SU-DHL-6 (cell line): ENCODE results near the gene ARMC3.
"Not testable (repeated sequence)": the region's sequence is repeated elsewhere in the genome, so short reads cannot be mapped to it uniquely, and the experiment has no call there.

Source experiments
- H2AFZ ChIP-seq: fragments of 200-600 bp; sonication (generic); 2 replicates; pipeline ENCODE4 v1.6.1; 2014; ENCODE audit warnings: low read depth, mild to moderate bottlenecking, moderate library complexity, mixed read lengths, antibody characterized with exemption, low read length; ENCODE audit not compliant: severe bottlenecking
- H3F3A ChIP-seq: fragments of 200-600 bp; shearing (Covaris generic); 2 replicates; pipeline ENCODE4 v1.6.0; 2016; ENCODE audit warnings: antibody characterized with exemption, mild to moderate bottlenecking; ENCODE audit not compliant: insufficient read depth
- H3K27ac ChIP-seq: fragments of 200-600 bp; sonication (generic); 2 replicates; pipeline ENCODE4 v1.5.1; 2016; ENCODE audit warnings: low read depth, mild to moderate bottlenecking, low read length, moderate library complexity, mixed read lengths
- H3K27me3 ChIP-seq: fragments of 200-600 bp; sonication (generic), shearing (Covaris generic); 2 replicates; pipeline ENCODE4 v1.6.0; 2014; ENCODE audit warnings: mild to moderate bottlenecking, low read length
- H3K36me3 ChIP-seq: fragments of 200-600 bp; sonication (generic); 2 replicates; pipeline ENCODE4 v1.6.1; 2014; ENCODE audit warnings: mild to moderate bottlenecking, low read length, mixed read lengths
- H3K4me2 ChIP-seq: fragments of 300-600, 200-600 bp; shearing (Covaris generic), sonication (generic); 2 replicates; pipeline ENCODE4 v1.6.0; 2014; ENCODE audit warnings: low read length, low read depth, mild to moderate bottlenecking; ENCODE audit not compliant: poor library complexity, severe bottlenecking
- H3K4me3 ChIP-seq: fragments of 200-600 bp; sonication (generic); 2 replicates; pipeline ENCODE4 v1.5.1; 2014; ENCODE audit warnings: antibody characterized with exemption, low read length, mild to moderate bottlenecking, mixed read lengths; ENCODE audit not compliant: insufficient read depth, poor library complexity, severe bottlenecking
- H3K79me2 ChIP-seq: fragments of 200-600 bp; sonication (generic); 2 replicates; pipeline ENCODE4 v1.6.1; 2014; ENCODE audit warnings: mild to moderate bottlenecking, low read length, moderate library complexity; ENCODE audit not compliant: insufficient read depth
- H3K9ac ChIP-seq: fragments of 200-600 bp; sonication (generic); 2 replicates; pipeline ENCODE4 v1.7.0; 2014; ENCODE audit warnings: mild to moderate bottlenecking, low read length
- H3K9me2 ChIP-seq: fragments of 200-600 bp; sonication (generic); replicated peaks from 2 replicates; pipeline ENCODE4 v1.6.1; 2014; ENCODE audit warnings: low read length; ENCODE audit not compliant: insufficient read depth
- H3K9me3 ChIP-seq: fragments of 200-600 bp; sonication (generic); 2 replicates; pipeline ENCODE4 v1.6.1; 2014; ENCODE audit warnings: low read length, mixed read lengths; ENCODE audit not compliant: insufficient read depth
- H4K20me1 ChIP-seq: fragments of 200-600 bp; sonication (generic); 2 replicates; pipeline ENCODE4 v1.6.1; 2014; ENCODE audit warnings: low read depth, mild to moderate bottlenecking, antibody characterized with exemption, low read length, moderate library complexity, mixed read lengths
- EZH2phosphoT487 ChIP-seq: fragments of 200-600 bp; sonication (generic), shearing (Covaris generic); conservative IDR thresholded peaks from 2 replicates; pipeline ENCODE4 v1.6.1; 2018; ENCODE audit warnings: mild to moderate bottlenecking, antibody characterized with exemption, low read length, moderate library complexity, mixed read lengths
- TF ChIP-seq, protein P1 (sequence below): fragments of 200-600 bp; sonication (generic); IDR thresholded peaks from one replicate; pipeline ENCODE4 v1.5.1; 2017; ENCODE audit warnings: antibody characterized with exemption, mild to moderate bottlenecking, low read length, moderate library complexity; ENCODE audit not compliant: insufficient read depth, poor library complexity, severe bottlenecking

The ARMC3 gene

DNA sequence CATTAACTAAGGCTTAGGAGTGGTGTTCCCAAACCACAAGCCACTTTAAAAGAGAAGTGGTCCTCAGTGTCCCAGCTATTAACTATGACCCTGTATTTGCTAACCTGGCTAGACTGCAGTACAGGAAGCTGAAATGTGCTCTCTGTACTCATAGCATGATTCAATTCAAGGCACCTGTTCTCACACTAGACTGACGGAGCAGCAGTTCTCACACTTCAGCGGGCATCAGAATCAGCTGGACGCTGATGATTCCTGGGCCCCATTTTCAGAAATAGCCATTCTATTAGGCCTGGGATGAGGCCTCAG, 143.0 kb downstream of the ARMC3 start:
- no peaks in the 10 kb centered on the region for H3K9me2 ChIP-seq
- no peaks in the 10 kb centered on the region for H4K20me1 ChIP-seq
- H3K9ac ChIP-seq: no peak overlapping the region
- H3K27me3 ChIP-seq: no peaks in the 10 kb centered on the region
- no peaks in the 10 kb centered on the region for H3F3A ChIP-seq
- H3K4me3 ChIP-seq: no peak overlapping the region
- H3K79me2 ChIP-seq: no peaks in the 10 kb centered on the region
- H3K9me3 ChIP-seq: no peaks in the 10 kb centered on the region
- no peak overlapping the region for H3K4me2 ChIP-seq
- TF ChIP-seq EZH2phosphoT487: no peak
- TF ChIP-seq, protein P1, sequence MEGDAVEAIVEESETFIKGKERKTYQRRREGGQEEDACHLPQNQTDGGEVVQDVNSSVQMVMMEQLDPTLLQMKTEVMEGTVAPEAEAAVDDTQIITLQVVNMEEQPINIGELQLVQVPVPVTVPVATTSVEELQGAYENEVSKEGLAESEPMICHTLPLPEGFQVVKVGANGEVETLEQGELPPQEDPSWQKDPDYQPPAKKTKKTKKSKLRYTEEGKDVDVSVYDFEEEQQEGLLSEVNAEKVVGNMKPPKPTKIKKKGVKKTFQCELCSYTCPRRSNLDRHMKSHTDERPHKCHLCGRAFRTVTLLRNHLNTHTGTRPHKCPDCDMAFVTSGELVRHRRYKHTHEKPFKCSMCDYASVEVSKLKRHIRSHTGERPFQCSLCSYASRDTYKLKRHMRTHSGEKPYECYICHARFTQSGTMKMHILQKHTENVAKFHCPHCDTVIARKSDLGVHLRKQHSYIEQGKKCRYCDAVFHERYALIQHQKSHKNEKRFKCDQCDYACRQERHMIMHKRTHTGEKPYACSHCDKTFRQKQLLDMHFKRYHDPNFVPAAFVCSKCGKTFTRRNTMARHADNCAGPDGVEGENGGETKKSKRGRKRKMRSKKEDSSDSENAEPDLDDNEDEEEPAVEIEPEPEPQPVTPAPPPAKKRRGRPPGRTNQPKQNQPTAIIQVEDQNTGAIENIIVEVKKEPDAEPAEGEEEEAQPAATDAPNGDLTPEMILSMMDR: no peak
- no peak overlapping the region for H2AFZ ChIP-seq
- no peaks in the 10 kb centered on the region for H3K36me3 ChIP-seq
- no peak overlapping the region for H3K27ac ChIP-seq

DNA sequence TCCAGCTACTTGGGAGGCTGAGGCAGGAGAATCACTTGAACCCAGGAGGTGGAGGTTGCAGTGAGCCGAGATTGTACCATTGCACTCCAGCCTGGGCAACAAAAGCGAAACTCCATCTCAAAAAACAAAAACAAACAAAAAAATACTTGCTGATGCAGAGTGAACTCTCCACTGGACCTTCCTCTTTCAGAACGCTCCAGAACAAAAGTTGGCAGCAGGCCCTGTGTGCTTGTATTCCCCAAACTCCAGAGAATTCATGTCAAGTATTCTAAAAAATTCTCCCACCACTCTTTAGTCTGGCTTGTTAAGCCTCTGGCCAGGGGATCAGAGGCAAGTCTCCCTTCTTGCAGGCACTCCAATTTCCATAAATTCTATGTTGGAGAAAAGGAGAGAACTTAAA, 144.7 kb downstream of the ARMC3 start:
- not testable (repeated sequence) for H3K9me3 ChIP-seq, H3K27me3 ChIP-seq, H3K36me3 ChIP-seq, H3F3A ChIP-seq, H3K27ac ChIP-seq, H3K9me2 ChIP-seq, H3K79me2 ChIP-seq, H3K4me2 ChIP-seq, H4K20me1 ChIP-seq, H2AFZ ChIP-seq, H3K9ac ChIP-seq, H3K4me3 ChIP-seq

DNA sequence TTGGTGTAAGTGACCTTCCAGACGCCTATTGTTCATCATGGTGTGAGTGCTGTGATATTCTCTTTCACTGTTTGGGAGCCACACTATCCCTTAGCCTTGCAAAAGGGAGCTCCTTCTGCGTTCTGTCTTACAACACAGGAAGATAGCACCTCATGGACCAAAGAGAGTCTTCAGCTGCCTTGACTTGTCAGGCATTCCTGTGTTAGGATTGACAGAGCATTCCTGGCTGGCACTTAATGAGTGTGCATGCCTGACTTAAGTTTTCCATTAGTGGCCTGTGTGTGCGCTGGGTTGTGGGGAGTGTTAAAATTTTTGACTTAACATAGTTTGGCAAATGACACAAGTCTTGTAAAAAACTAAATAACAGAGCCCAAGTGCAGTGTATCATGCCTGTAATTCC, 145.7 kb downstream of the ARMC3 start:
- Histone ChIP-seq H3K4me2 (no peak overlapping the region), H3K9me3 (no peaks in the 10 kb centered on the region), H3K27ac (no peak overlapping the region), H3K9ac (no peak overlapping the region), H3K27me3 (no peaks in the 10 kb centered on the region), H3K36me3 (no peaks in the 10 kb centered on the region), H3K9me2 (no peaks in the 10 kb centered on the region), H3K4me3 (no peak overlapping the region), H3K79me2 (no peaks in the 10 kb centered on the region), H2AFZ (no peak overlapping the region), H3F3A (no peaks in the 10 kb centered on the region), H4K20me1 (no peaks in the 10 kb centered on the region)
- no peak for TF ChIP-seq EZH2phosphoT487

DNA sequence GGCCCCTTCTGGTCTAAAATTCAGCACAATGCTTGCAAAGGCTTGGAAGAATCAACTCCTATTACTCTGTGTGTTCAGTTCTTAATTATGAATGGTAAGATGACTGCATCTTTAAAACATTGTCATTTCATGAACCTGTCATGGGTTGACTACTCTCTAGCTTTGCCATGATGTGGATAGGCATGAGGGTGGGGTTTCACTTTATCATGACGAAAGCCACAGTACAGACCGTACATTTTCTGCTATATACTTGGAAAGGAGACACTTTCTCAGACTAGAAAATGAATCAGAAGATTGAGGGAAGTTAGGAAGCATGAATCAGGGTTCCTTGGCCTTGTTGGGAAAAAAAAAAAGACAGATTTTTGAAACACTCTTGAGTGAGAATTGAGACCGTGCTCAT, 147.8 kb downstream of the ARMC3 start:
- TF ChIP-seq, protein P1: no peak
- TF ChIP-seq EZH2phosphoT487: no peak
- Histone ChIP-seq H3K9me2 (no peaks in the 10 kb centered on the region), H3F3A (no peaks in the 10 kb centered on the region), H3K36me3 (no peaks in the 10 kb centered on the region), H3K9ac (no peak overlapping the region), H3K4me2 (no peak overlapping the region), H2AFZ (no peak overlapping the region), H3K79me2 (no peaks in the 10 kb centered on the region), H3K9me3 (no peaks in the 10 kb centered on the region), H3K4me3 (no peak overlapping the region), H4K20me1 (no peaks in the 10 kb centered on the region), H3K27ac (no peak overlapping the region), H3K27me3 (no peaks in the 10 kb centered on the region)
